Natural killer cell treated with Interleukin-12 subunit alpha and Interleukin-12 subunit beta and Interleukin-15 and Interleukin-18, amount 100 ng/mL, for 72 hours (primary cell): ENCODE results near the gene CYTH4. TPM values are rescaled to one million over a fixed set of nuclear protein-coding genes. Genes with fewer than 3 reads are reported as not detected.
A peak's percentile ranks its signal among the peaks of the same experiment; 100 is the strongest.

Experiments used
- ATAC-seq, 2 donors: fragments of 150-1000 bp; cut with Tn5 transposase in 1 of 2; sonication (Bioruptor Pico), chemical (Tn5 transposase) in 1 of 2; 2 replicates each; pipeline ENCODE4 v1.10.0; 2021
- DNase-seq: peaks from one replicate; pipeline ENCODE4 v3.0.0; 2022; ENCODE audit warnings: low spot score
- H3K27ac Mint-ChIP-seq, 2 donors: 1 replicate in 1 of 2; 2 replicates in 1 of 2; pipeline ENCODE4 v1.8.0; 2022; ENCODE audit warnings: mixed read lengths in 2 of 2, mild to moderate bottlenecking in 1 of 2, moderate library complexity in 1 of 2
- H3K27me3 Mint-ChIP-seq, 2 donors: 1 replicate in 1 of 2; 2 replicates in 1 of 2; pipeline ENCODE4 v1.8.0; 2022; ENCODE audit warnings: mixed read lengths in 2 of 2
- H3K36me3 Mint-ChIP-seq: one replicate; pipeline ENCODE4 v1.8.0; 2022; ENCODE audit warnings: mixed read lengths
- H3K4me1 Mint-ChIP-seq, 2 donors: 1 replicate in 1 of 2; 2 replicates in 1 of 2; pipeline ENCODE4 v1.8.0; 2022; ENCODE audit warnings: low read depth in 2 of 2, mixed read lengths in 2 of 2, mild to moderate bottlenecking in 1 of 2
- H3K4me3 Mint-ChIP-seq: one replicate; pipeline ENCODE4 v1.8.0; 2022; ENCODE audit warnings: mixed read lengths
- H3K9me3 Mint-ChIP-seq: 2 replicates; pipeline ENCODE4 v1.8.0; 2022; ENCODE audit warnings: mixed read lengths
- total RNA-seq, 2 donors: library from RNA; stranded (reverse); gene quantifications; one replicate each; pipeline ENCODE4 v1.2.3, GENCODE V29; 2022

The CYTH4 gene
- total RNA-seq, 2 donors from 2014 or later = 36.0 to 41.1 TPM

GRCh38 chr22:37309211-37310074 lies 27.1 kb downstream of the CYTH4 start:
- Mint-ChIP-seq H3K9me3 (no peaks in the 10 kb centered on the region), H3K27ac (peak overlapping the region; percentile 99 to 100), H3K4me3 (peak overlapping the region; percentile 79), H3K27me3 (no peaks in the 10 kb centered on the region), H3K4me1 (peaks cover 68 to 76% of the 10 kb centered on the region in 2 donors), H3K36me3 (peaks cover 6% of the 10 kb centered on the region)
- DNase-seq (peak; percentile 80), ATAC-seq (peak; percentile 52 to 69)

- Mint-ChIP-seq H3K27ac (peak overlapping the region; percentile 99 to 100), H3K4me1 (peaks cover 70 to 80% of the 10 kb centered on the region in 2 donors), H3K36me3 (peaks cover 6% of the 10 kb centered on the region), H3K27me3 (no peaks in the 10 kb centered on the region), H3K4me3 (peak overlapping the region; percentile 79), H3K9me3 (no peaks in the 10 kb centered on the region)
- DNase-seq = no peak
- no peak for ATAC-seq
Observed at GRCh38 chr22:37310075-37310606, 27.8 kb downstream of the CYTH4 start.

GRCh38 chr22:37310815-37311595 lies 28.7 kb downstream of the CYTH4 start:
- Mint-ChIP-seq H3K36me3 (peaks cover 6% of the 10 kb centered on the region), H3K9me3 (no peaks in the 10 kb centered on the region), H3K27me3 (no peaks in the 10 kb centered on the region), H3K27ac (peak overlapping the region; percentile 99 to 100), H3K4me1 (peaks cover 64 to 72% of the 10 kb centered on the region in 2 donors), H3K4me3 (peak overlapping the region; percentile 30)
- ATAC-seq = no peak
- no peak for DNase-seq

GRCh38 chr22:37311761-37312312 lies 29.5 kb downstream of the CYTH4 start:
- Mint-ChIP-seq H3K36me3 (peaks cover 6% of the 10 kb centered on the region), H3K27ac (peak overlapping the region; percentile 60 to 85), H3K4me1 (peaks cover 60 to 68% of the 10 kb centered on the region in 2 donors)

GRCh38 chr22:37312549-37313183 lies 30.4 kb downstream of the CYTH4 start:
- Mint-ChIP-seq H3K4me3 (no peak overlapping the region), H3K36me3 (peaks cover 6% of the 10 kb centered on the region), H3K27ac (peak overlapping the region; percentile 60 to 85), H3K27me3 (no peaks in the 10 kb centered on the region), H3K9me3 (no peaks in the 10 kb centered on the region), H3K4me1 (peaks cover 53 to 64% of the 10 kb centered on the region in 2 donors)
- DNase-seq (no peak), ATAC-seq (no peak)

More at GRCh38 chr22:37311761-37312312, 29.5 kb downstream of the CYTH4 start:
- DNase-seq (no peak), ATAC-seq (no peak)
- no peak overlapping the region for H3K4me3 Mint-ChIP-seq
- no peaks in the 10 kb centered on the region for H3K9me3 Mint-ChIP-seq
- no peaks in the 10 kb centered on the region for H3K27me3 Mint-ChIP-seq

GRCh38 chr22:37313376-37314314 lies 31.3 kb downstream of the CYTH4 start:
- no peak for ATAC-seq

GRCh38 chr22:37314315-37315074 lies 32.2 kb downstream of the CYTH4 start:
- DNase-seq (peak; percentile 84), ATAC-seq (peak; percentile 45 to 79)
- Mint-ChIP-seq H3K27ac (peak overlapping the region; percentile 60 to 85), H3K4me1 (peaks cover 37 to 49% of the 10 kb centered on the region in 2 donors), H3K36me3 (no peaks in the 10 kb centered on the region), H3K27me3 (no peaks in the 10 kb centered on the region), H3K9me3 (no peaks in the 10 kb centered on the region), H3K4me3 (peak overlapping the region; percentile 67)

More at GRCh38 chr22:37313376-37314314, 31.3 kb downstream of the CYTH4 start:
- H3K4me1 Mint-ChIP-seq = peaks cover 43 to 57% of the 10 kb centered on the region in 2 donors
- H3K4me3 Mint-ChIP-seq = peak overlapping the region; percentile 15
- DNase-seq = no peak
- H3K27me3 Mint-ChIP-seq = no peaks in the 10 kb centered on the region
- H3K36me3 Mint-ChIP-seq = no peaks in the 10 kb centered on the region
- no peaks in the 10 kb centered on the region for H3K9me3 Mint-ChIP-seq
- H3K27ac Mint-ChIP-seq = peak overlapping the region; percentile 60 to 85

- peaks cover 21 to 35% of the 10 kb centered on the region in 2 donors for H3K4me1 Mint-ChIP-seq
- no peaks in the 10 kb centered on the region for H3K9me3 Mint-ChIP-seq
- ATAC-seq (no peak), DNase-seq (no peak)
- H3K4me3 Mint-ChIP-seq = no peak overlapping the region
- no peaks in the 10 kb centered on the region for H3K36me3 Mint-ChIP-seq
- H3K27ac Mint-ChIP-seq = no peak overlapping the region
- no peaks in the 10 kb centered on the region for H3K27me3 Mint-ChIP-seq
Observed at GRCh38 chr22:37316405-37316804, 34.1 kb downstream of the CYTH4 start.

- Mint-ChIP-seq H3K4me1 (peaks cover 21 to 35% of the 10 kb centered on the region in 2 donors), H3K36me3 (no peaks in the 10 kb centered on the region), H3K4me3 (no peak overlapping the region), H3K9me3 (no peaks in the 10 kb centered on the region), H3K27ac (no peak overlapping the region), H3K27me3 (no peaks in the 10 kb centered on the region)
- ATAC-seq = peak; percentile 72 to 79
- DNase-seq = peak; percentile 79
Observed at GRCh38 chr22:37316875-37317371, 34.6 kb downstream of the CYTH4 start.

GRCh38 chr22:37317698-37318210 lies 35.4 kb downstream of the CYTH4 start:
- ATAC-seq = no peak
- H3K27ac Mint-ChIP-seq = no peak overlapping the region

GRCh38 chr22:37318364-37319109 lies 36.2 kb downstream of the CYTH4 start:
- H3K9me3 Mint-ChIP-seq = no peaks in the 10 kb centered on the region
- DNase-seq (no peak), ATAC-seq (no peak)
- H3K27me3 Mint-ChIP-seq = peaks cover under 1 to 3% of the 10 kb centered on the region in 2 donors
- no peaks in the 10 kb centered on the region for H3K36me3 Mint-ChIP-seq
- H3K4me1 Mint-ChIP-seq = peaks cover 16 to 24% of the 10 kb centered on the region in 2 donors
- no peak overlapping the region for H3K27ac Mint-ChIP-seq
- no peak overlapping the region for H3K4me3 Mint-ChIP-seq

More at GRCh38 chr22:37317698-37318210, 35.4 kb downstream of the CYTH4 start:
- DNase-seq = no peak
- Mint-ChIP-seq H3K9me3 (no peaks in the 10 kb centered on the region), H3K4me3 (no peak overlapping the region), H3K27me3 (no peaks in the 10 kb centered on the region), H3K4me1 (peaks cover 16 to 27% of the 10 kb centered on the region in 2 donors), H3K36me3 (no peaks in the 10 kb centered on the region)
